ENCODE measurements around the gene GPR45.
"Not testable (repeated sequence)": the region's sequence is repeated elsewhere in the genome, so short reads cannot be mapped to it uniquely, and the experiment has no call there.

GPR45 gene, protein sequence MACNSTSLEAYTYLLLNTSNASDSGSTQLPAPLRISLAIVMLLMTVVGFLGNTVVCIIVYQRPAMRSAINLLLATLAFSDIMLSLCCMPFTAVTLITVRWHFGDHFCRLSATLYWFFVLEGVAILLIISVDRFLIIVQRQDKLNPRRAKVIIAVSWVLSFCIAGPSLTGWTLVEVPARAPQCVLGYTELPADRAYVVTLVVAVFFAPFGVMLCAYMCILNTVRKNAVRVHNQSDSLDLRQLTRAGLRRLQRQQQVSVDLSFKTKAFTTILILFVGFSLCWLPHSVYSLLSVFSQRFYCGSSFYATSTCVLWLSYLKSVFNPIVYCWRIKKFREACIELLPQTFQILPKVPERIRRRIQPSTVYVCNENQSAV

DNA sequence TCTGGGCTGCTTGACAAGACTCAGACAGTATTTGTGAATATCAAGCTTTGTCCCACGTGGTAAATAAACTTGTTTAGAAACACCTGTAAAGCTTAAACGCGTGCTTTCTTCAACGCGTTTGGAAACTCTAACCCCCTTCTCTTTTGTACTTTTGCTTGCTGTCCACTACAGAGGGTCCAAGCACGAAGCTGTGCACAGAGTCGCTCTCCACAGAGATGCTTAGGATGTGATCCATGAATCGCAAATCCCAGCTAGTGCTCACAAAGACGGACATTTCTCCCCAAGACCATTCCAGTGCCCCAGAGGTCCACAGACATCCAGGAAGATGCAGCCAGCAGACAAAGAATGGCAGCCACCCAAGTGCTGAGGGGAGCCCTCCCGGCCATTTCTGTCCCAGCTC lies at the start of gene GPR45:
GPR45 (plus strand) TSS at position 301 of the 400 bp plus-strand sequence. CDS start 116 bp downstream, outside the sequence.
- no peak for DNase-seq

GRCh38 chr2:105194022-105194675 lies 47.4 kb upstream of the GPR45 start:
- no peak for DNase-seq

- no peak for DNase-seq
Measured at GRCh38 chr2:105196651-105197050, 44.9 kb upstream of the GPR45 start.

- DNase-seq = no peak
Measured at GRCh38 chr2:105215586-105216192, 25.9 kb upstream of the GPR45 start.

- no peak for DNase-seq
Measured at GRCh38 chr2:105220604-105221003, 20.9 kb upstream of the GPR45 start.

DNA sequence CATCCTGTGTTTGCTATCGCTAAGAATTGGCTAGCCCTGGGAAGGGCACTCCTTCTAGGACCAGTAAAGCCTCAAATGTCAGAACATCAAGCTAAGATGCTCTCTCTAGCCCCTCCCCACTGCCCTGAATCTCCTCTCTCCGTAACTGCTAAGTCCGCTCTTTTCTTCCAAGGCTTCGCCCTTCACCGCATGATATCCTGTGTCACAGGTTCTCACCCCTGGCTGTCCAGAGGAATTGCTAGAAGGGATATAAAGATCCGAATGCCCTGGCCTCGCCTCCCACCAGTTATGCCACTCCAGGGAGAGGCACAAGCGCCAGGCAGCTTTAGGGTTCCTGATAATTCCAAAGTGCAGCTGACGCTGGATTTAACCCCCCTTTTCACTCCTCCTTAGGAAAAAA lies 17.1 kb upstream of the GPR45 start:
- no peak for DNase-seq

DNA sequence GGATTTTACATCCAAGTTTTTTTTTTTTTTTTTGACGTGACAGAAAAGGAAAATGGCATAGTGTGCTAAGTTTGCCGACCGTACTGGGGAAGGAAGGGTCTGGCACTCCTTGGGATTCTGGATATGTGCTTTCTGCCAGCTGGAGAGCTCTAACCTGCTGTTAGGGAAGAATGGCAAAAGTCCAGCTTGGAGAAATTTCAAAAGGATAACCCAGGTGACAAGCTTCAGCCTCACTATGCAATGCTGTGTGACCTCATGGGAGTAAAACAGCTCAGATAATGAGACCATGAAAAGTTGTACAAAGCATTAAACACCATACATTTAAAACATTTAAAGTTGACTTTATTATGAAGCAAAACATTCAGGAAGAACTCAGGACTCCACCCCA lies 10.3 kb upstream of the GPR45 start:
- no peak for DNase-seq

- DNase-seq = peak; percentile 92
Measured at GRCh38 chr2:105235388-105236059, 6.0 kb upstream of the GPR45 start.

DNA sequence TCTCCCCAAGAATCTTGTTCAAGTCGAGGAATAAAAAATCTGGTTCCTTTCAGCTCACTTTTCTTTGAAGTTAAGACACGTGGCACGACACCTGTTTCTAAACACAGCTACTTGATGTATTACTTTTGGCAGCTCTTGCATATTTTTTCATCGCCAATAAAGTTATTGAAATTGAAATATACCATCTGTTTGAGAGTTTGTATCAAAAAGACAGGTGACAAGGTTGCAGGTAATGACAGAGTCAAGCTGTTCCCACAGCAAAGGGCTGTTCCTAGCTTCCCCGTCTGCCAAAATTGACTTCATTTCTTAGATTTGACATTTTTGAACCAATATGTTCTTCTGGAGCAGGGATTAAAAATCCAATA lies 5.5 kb upstream of the GPR45 start:
- DNase-seq = no peak

DNA sequence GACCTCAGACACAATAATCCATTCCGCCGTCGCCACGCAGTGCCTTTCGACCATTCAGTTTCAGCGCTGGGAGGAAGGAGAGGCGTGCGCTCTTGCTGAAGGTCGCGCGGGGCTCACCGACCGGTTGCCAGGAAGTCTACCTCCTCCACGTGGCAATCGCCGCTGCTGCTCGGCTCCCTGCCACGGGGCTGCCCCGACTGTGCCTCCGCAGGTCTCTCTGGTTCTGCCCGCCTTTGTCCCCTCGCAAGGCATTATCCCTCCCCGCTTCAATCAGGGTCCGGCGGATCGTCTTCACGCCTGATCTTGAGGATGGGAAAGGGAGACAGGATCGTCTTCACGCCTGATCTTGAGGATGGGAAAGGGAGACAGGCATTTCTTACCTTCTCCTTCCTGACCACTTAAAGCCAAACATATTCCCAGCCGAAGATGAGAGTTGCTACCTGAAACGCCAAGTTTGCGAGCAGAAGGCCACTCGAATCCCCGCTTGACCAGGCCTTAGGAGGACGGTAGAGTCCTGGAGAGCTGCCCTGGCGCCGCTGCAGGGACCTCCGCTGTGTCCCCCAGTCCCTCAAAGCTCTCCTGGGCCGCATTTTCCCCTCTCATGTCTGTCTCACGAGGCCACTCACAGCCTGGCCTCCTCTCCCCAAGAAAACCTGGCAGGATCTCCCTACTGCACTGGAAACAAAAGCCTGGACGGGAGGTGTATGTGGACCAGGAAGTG lies 4.3 kb upstream of the GPR45 start:
- peak; percentile 29 for DNase-seq

- no peak for DNase-seq
Measured at GRCh38 chr2:105238664-105239240, 2.8 kb upstream of the GPR45 start.

DNA sequence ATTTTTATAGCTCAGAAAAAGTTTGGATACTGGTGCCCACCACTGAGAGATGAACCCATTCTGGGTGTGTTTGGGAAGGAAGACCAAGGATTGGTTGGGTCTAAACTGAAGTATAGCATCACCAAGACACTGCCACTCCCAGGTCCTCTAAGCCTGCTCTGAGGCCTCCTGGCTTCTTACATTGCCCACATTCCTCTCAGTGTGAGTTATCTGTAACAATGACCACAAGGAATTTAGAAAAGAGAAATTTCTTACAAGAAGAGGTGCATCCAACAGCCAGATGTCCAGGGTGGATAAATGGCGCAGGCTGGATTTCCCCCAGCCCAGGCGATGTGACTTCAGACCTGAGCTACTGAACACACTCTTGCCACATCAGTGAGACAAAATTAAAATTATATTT lies 1.6 kb upstream of the GPR45 start:
- DNase-seq = no peak

- DNase-seq = no peak
Measured at GRCh38 chr2:105242286-105242993, 897 bp downstream of the GPR45 start.

GRCh38 chr2:105243961-105244360 lies 2.4 kb downstream of the GPR45 start:
- peak; percentile 27 for DNase-seq

GRCh38 chr2:105244451-105244850 lies 2.9 kb downstream of the GPR45 start:
- DNase-seq = peak; percentile 56

- no peak for DNase-seq
Measured at GRCh38 chr2:105248316-105249070, 7.0 kb downstream of the GPR45 start.

- DNase-seq = no peak
Measured at GRCh38 chr2:105249181-105249580, 7.6 kb downstream of the GPR45 start.

GRCh38 chr2:105249891-105250290 lies 8.3 kb downstream of the GPR45 start:
- no peak for DNase-seq

- DNase-seq = not testable (repeated sequence)
Measured at GRCh38 chr2:105251016-105251648, 9.6 kb downstream of the GPR45 start.

GRCh38 chr2:105252271-105252670 lies 10.7 kb downstream of the GPR45 start:
- no peak for DNase-seq
